HL-60/S4 treated with phorbol 12-myristate 13-acetate at 8.2 ng/mL for 4 days and 3 days (cell line): Measurements from ENCODE around the gene DNAJB1.

Experiments
- in situ Hi-C: fragments of 300-500 bp; cut with MboI; formaldehyde crosslinking; loops from 2 replicates; pipeline ENCODE4 v1.15.0; 2022; ENCODE audit warnings: low sequenced_read_pairs

DNAJB1 gene

GRCh38 chr19:14475251-14476073, 42.7 kb downstream of the DNAJB1 start, which contains the start of gene PTGER1:
TSS of gene PTGER1 (minus strand) at chr19:14475354. CDS start at chr19:14474320, 1,034 bp downstream.
- in situ Hi-C loops = no loop called here

- in situ Hi-C loops = no loop called here
Measured at GRCh38 chr19:14474827-14475226, 43.4 kb downstream of the DNAJB1 start.

- in situ Hi-C loops = no loop called here
Measured at GRCh38 chr19:14473978-14474578, 44.1 kb downstream of the DNAJB1 start.

GRCh38 chr19:14473073-14473977, 44.9 kb downstream of the DNAJB1 start:
- in situ Hi-C loops = no loop called here

GRCh38 chr19:14472202-14472938, 45.8 kb downstream of the DNAJB1 start:
- in situ Hi-C loops = no loop called here

GRCh38 chr19:14471436-14472187, 46.6 kb downstream of the DNAJB1 start:
- in situ Hi-C loops = no loop called here

GRCh38 chr19:14470031-14470876, 47.9 kb downstream of the DNAJB1 start:
- in situ Hi-C loops = no loop called here

- in situ Hi-C loops = no loop called here
Measured at GRCh38 chr19:14467816-14468215, 50.4 kb downstream of the DNAJB1 start.

- in situ Hi-C loops = no loop called here
Measured at GRCh38 chr19:14467391-14467790, 50.8 kb downstream of the DNAJB1 start.
